ENCODE results near the gene SMARCB1. TPM values are rescaled to one million over a fixed set of nuclear protein-coding genes. Genes with fewer than 3 reads are reported as not detected.

The SMARCB1 gene
- total RNA-seq, 1 experiment from 2014 or later, result 172 TPM

- ChIA-PET CTCF (no interaction called here), POLR2A (ENCODE audit: low non-redundant PET) (no interaction called here)
- no peak for DNase-seq (ENCODE audit: low spot score)
- peaks cover 34% of the 10 kb centered on the region for H3K36me3 ChIP-seq (ENCODE audit: insufficient read depth, low read length, poor library complexity, severe bottlenecking)
- intact Hi-C loops (cut with micrococcal nuclease; ENCODE audit: unreplicated experiment), result no loop called here
- peaks cover 4% of the 10 kb centered on the region for H3K4me1 ChIP-seq (ENCODE audit: insufficient read depth, low read length, poor library complexity, severe bottlenecking)
- H3K27me3 ChIP-seq (replicated peaks; ENCODE audit: insufficient read depth, low read depth, low read length, poor library complexity), result no peaks in the 10 kb centered on the region
- TF ChIP-seq EZH2 (IDR thresholded peaks at IDR 0.05; ENCODE audit: borderline replicate concordance, low read depth, low read length, poor library complexity, severe bottlenecking), result no peak
- TF ChIP-seq, protein P1, sequence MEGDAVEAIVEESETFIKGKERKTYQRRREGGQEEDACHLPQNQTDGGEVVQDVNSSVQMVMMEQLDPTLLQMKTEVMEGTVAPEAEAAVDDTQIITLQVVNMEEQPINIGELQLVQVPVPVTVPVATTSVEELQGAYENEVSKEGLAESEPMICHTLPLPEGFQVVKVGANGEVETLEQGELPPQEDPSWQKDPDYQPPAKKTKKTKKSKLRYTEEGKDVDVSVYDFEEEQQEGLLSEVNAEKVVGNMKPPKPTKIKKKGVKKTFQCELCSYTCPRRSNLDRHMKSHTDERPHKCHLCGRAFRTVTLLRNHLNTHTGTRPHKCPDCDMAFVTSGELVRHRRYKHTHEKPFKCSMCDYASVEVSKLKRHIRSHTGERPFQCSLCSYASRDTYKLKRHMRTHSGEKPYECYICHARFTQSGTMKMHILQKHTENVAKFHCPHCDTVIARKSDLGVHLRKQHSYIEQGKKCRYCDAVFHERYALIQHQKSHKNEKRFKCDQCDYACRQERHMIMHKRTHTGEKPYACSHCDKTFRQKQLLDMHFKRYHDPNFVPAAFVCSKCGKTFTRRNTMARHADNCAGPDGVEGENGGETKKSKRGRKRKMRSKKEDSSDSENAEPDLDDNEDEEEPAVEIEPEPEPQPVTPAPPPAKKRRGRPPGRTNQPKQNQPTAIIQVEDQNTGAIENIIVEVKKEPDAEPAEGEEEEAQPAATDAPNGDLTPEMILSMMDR (conservative IDR thresholded peaks at IDR 0.05; ENCODE audit: low read depth, low read length), result no peak
- H3K4me3 ChIP-seq (ENCODE audit: low read depth, low read length, poor library complexity, severe bottlenecking), result no peak overlapping the region
- no peak overlapping the region for H3K27ac ChIP-seq (ENCODE audit: low read depth, low read length, poor library complexity, severe bottlenecking)
- H3K9me3 ChIP-seq (ENCODE audit: low read depth, low read length, poor library complexity, severe bottlenecking), result no peaks in the 10 kb centered on the region
- BruUV-seq (replicated peaks), result no TSS peak
Observed at GRCh38 chr22:23745791-23746190, 41.0 kb upstream of the SMARCB1 start.

DNA sequence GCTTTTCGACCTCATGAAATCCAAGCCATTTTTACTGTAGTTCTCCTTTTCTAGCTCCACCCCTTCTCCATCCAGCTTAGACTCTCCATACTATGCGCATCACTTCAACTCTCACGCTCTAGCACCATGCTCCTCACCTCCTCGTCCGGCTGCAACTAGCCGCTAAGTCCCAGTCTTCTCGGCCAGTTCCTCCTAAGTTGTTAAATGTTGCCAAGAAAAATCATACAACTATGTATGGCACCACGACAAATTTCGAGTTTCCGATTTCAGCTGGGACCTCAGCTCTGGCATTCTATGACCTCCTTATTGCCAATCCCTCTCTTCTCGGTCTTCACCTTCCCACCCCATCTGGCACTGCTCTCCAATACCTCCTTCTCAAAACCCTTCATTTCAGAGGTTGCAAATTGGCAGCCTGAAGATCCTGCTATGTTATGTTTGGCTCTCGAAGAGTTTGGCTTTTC is 36.9 kb upstream of the SMARCB1 start:
- ChIA-PET POLR2A (ENCODE audit: low non-redundant PET) (interaction anchor here (0.6 kb wide), 1 partner anchor 13 kb away, joined by 5 read pairs; no protein-coding TSS in a partner anchor), CTCF (no interaction called here)
- no peaks in the 10 kb centered on the region for H3K9me3 ChIP-seq (ENCODE audit: low read depth, low read length, poor library complexity, severe bottlenecking)
- peaks cover 4% of the 10 kb centered on the region for H3K4me1 ChIP-seq (ENCODE audit: insufficient read depth, low read length, poor library complexity, severe bottlenecking)
- peaks cover 4% of the 10 kb centered on the region for H3K36me3 ChIP-seq (ENCODE audit: insufficient read depth, low read length, poor library complexity, severe bottlenecking)
- TF ChIP-seq, protein P1 (conservative IDR thresholded peaks at IDR 0.05; ENCODE audit: low read depth, low read length), result no peak
- no peak for TF ChIP-seq EZH2 (IDR thresholded peaks at IDR 0.05; ENCODE audit: borderline replicate concordance, low read depth, low read length, poor library complexity, severe bottlenecking)
- no peak for DNase-seq (ENCODE audit: low spot score)
- H3K27ac ChIP-seq (ENCODE audit: low read depth, low read length, poor library complexity, severe bottlenecking), result peak overlapping the region; percentile 96
- peak overlapping the region; percentile 75 for H3K4me3 ChIP-seq (ENCODE audit: low read depth, low read length, poor library complexity, severe bottlenecking)
- intact Hi-C loops (cut with micrococcal nuclease; ENCODE audit: unreplicated experiment), result no loop called here
- no peaks in the 10 kb centered on the region for H3K27me3 ChIP-seq (replicated peaks; ENCODE audit: insufficient read depth, low read depth, low read length, poor library complexity)
- BruUV-seq (replicated peaks), result TSS peak; percentile 78

GRCh38 chr22:23750367-23750713 is 36.4 kb upstream of the SMARCB1 start:
- Histone ChIP-seq H3K9me3 (ENCODE audit: low read depth, low read length, poor library complexity, severe bottlenecking) (no peaks in the 10 kb centered on the region), H3K36me3 (ENCODE audit: insufficient read depth, low read length, poor library complexity, severe bottlenecking) (no peaks in the 10 kb centered on the region), H3K27ac (ENCODE audit: low read depth, low read length, poor library complexity, severe bottlenecking) (peak overlapping the region; percentile 96), H3K27me3 (replicated peaks; ENCODE audit: insufficient read depth, low read depth, low read length, poor library complexity) (no peaks in the 10 kb centered on the region), H3K4me1 (ENCODE audit: insufficient read depth, low read length, poor library complexity, severe bottlenecking) (peaks cover 4% of the 10 kb centered on the region), H3K4me3 (ENCODE audit: low read depth, low read length, poor library complexity, severe bottlenecking) (peak overlapping the region; percentile 75)
- ChIA-PET CTCF (interaction anchor here (0.9 kb wide), 1 partner anchor 10 kb away, joined by 9 read pairs; no protein-coding TSS in a partner anchor), POLR2A (ENCODE audit: low non-redundant PET) (no interaction called here)
- no peak for TF ChIP-seq EZH2 (IDR thresholded peaks at IDR 0.05; ENCODE audit: borderline replicate concordance, low read depth, low read length, poor library complexity, severe bottlenecking)
- TF ChIP-seq, protein P1 (conservative IDR thresholded peaks at IDR 0.05; ENCODE audit: low read depth, low read length), result no peak
- DNase-seq (ENCODE audit: low spot score), result no peak
- intact Hi-C loops (cut with micrococcal nuclease; ENCODE audit: unreplicated experiment), result no loop called here
- no TSS peak for BruUV-seq (replicated peaks)
